NCI-H226 (cell line): ENCODE data around the gene C1orf198.
"Not testable (repeated sequence)": the region's sequence is repeated elsewhere in the genome, so short reads cannot be mapped to it uniquely, and the experiment has no call there.

Experiments used
- DNase-seq: peaks from one replicate; pipeline ENCODE4 v3.0.0-alpha.2; 2015

Gene C1orf198

DNA sequence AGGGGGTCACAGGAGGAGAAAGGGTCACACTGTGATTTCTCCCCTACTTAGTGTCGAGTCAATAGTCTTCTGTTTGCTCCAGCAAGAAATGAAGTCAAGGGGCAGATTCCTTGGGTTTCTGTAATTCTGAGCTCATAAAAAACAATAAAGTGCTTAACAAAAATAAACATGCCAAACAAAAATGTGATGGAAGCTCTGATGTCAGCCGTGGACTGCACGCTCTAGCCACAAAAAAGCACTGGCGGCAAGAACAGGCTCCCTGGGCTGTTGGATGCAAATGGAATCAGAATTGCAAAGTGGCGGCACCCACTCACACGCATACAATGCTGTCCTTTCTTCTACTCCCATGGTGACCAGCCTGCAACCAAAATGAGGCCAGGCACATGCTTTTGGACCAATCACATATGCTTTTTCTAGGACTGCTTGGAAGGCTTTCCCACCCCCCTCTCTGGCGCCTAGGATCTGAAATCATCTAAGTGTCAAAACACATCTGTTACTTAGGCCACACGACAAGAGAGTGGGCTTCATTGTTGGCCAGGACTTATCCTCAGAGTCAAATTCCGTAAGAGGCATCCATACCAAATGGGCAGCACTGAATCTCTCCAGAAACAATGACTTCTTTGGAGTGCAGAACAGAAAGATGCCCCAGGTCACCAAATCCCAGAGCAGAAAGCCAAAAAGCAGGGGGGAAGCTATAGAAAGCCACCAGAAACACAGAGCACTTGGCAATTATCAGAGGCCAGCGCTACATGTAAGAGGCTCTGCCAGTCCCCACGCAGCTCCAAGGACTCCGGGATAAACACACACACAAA, 9.2 kb downstream of the C1orf198 start:
- no peak for DNase-seq

DNA sequence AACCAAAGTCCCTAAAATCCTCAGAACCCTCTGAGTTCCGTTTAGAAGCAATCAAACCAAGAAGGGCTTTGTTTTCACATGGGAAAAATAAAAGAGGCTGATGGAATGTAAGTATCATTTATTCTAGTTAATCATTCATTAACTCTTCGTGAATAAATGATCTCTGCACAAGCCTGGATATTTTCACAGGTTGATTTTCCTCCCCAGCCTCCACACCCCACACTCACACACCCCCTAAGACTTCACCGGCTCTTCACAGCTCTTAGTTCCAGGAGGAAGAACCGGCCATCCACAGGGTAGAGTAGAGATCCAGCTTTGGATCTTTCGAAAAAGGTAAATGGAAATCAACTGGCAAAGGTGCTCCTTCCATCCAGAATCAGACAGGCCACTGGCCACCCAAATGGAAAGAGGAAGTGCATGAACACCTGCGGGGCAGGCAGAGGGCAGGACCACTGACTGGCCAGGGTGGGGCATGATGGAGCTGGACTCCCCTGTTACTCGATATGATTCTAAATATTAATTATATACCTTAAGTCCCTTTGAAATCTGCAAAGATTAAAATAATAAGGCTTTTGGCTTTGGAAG, 10.0 kb downstream of the C1orf198 start:
- no peak for DNase-seq

DNA sequence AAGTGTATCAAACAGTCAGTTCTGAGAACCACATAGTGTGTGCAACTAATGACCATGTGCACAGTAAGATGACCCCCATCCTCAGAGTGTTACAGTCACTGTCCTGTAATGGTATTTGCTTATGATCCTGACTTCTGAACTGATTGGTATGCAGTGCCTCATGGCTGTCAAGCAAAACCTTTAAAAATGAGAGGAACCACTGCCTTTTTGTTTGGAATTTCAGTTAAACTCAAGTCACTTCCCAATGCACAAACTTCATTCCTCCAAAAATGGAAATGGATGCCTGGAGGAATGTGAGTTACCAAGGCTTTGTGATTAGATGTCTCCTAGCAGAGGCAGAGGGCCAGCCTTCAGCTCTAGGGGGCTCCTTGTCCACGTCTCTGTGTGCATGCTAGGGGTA, 10.5 kb downstream of the C1orf198 start:
- DNase-seq, result no peak

DNA sequence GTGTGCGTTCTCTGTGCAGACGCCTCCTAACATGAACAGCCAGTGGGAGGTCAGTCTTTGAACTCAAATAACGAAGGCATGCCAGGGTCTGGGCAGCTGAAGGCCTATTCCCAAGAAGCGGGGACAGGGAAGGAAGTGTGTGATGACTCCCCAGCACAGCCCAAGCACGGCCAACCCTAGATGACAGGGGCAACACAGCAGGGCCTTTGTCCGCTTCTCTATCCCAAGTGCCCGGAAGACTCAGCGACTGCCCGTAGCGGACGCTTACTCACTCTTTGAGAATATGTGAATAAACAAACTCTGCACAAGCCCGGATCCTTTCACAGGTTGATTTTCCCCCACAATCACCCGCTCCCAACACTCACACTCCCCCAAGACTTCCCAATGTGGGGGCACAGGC, 11.2 kb downstream of the C1orf198 start:
- DNase-seq, result no peak

DNA sequence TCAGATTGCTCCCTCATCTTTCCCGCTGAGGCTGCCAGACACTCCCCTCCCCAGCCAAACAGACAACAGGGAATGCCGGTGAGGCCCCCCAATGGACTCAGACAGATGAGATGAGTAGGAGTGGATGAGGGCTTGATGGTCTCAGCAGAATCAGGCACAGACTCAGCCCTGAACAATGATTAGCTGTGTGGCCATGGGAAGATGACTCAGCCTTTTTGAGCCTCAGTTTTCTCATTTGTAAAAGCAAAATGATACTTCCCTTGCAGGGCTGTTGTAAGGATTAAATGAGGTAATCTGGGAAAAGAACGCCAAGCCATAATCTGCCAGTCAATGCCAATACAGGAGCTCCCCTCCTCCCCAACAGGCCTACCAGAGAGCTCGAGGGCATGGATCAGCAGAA, 12.4 kb downstream of the C1orf198 start:
- DNase-seq, result no peak

DNA sequence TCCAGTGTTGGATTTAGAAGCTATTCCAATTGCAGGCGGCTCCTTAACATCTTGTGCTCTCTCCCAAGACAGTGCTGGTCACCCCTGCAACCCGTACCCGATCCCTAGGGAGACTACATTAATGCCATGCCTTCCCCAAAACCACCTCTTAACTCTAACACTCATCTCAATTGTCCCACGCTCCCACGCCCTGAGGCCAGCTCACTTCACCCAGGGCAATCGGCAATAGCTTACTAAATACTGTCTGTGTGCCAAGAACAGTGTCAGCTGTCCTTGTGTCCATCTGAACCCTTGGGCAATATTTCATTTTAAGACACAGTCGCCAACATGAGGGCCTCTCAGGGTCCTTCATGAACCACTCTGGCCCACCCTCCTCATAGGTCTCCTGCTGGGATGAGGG, 13.9 kb downstream of the C1orf198 start:
- DNase-seq, result no peak

DNA sequence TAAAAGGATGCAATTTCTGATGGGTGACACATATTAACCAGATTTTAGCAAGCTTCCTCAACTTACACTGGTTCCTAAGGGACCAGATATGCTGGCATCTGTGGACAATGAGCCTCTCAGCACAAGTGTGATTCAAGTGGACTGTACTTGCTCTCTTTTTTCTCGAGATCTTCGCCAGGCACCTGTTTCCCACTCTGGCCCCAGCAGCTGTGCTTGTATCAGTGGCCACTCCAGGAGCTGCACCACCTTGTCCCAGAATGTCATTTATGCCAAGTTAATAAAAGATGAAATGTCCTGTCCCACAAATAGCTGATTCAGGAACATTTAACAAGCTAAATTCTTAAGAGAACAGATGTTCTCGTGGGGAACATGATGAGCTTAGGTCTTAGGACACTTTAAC, 14.6 kb downstream of the C1orf198 start:
- DNase-seq, result no peak

DNA sequence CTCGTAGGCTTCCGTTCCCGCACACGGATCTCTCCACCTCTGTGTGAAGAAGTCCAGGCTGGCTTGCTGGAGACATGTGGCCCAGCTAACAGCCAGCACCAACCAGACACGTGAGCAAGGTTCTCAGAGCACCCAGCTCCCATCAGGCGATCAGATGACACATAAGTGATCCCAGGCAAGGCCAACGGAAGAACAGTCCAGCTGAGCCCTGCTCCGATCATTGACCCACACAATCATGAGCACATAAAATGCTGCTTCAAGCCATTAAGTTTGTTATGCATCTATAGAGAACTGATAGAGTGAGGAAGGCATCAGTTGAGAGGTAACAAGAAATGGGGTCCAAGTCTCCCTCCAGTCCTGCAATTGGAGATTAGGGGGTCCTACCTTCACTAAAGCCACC, 15.4 kb downstream of the C1orf198 start:
- DNase-seq, result no peak

DNA sequence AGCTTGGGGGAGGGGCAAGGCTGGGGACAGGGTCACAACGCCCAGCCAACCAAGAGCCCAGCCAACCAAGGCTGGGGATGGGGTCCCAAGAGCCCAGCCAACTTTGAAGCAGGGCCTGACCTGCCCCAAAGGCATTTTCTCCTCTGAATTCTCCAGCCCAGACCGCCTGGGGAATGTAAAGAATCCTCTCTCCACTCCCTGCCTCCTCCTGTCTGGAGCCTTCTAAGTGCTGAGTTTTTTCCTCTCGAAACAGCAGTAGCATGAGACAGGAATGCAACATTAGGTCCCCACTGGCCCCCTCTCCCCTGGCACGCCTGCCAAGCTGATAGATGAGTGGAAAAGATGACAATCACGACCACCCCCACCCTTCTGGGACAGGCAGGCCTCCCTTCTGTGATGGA, 17.0 kb downstream of the C1orf198 start:
- peak; percentile 23 for DNase-seq

DNA sequence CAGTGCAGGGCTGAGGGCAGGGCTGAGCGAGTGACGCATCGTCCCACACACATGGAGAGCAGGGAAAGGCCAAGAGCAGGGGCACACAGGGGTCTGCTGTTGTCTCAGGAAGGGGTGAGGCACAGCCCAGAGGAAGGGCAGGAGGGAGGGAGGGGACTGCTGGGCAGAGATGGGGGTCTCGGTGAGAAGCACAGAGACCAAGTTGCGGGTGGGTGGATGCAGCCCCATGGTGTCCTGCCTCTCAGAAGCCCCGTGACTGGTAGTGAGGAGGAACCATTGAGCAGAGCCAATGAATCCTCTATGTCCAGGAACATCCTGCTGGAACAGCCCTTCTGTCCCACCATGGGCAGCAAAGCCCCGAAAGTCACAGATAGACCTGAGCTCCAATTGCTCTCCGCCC, 17.8 kb downstream of the C1orf198 start:
- no peak for DNase-seq

DNA sequence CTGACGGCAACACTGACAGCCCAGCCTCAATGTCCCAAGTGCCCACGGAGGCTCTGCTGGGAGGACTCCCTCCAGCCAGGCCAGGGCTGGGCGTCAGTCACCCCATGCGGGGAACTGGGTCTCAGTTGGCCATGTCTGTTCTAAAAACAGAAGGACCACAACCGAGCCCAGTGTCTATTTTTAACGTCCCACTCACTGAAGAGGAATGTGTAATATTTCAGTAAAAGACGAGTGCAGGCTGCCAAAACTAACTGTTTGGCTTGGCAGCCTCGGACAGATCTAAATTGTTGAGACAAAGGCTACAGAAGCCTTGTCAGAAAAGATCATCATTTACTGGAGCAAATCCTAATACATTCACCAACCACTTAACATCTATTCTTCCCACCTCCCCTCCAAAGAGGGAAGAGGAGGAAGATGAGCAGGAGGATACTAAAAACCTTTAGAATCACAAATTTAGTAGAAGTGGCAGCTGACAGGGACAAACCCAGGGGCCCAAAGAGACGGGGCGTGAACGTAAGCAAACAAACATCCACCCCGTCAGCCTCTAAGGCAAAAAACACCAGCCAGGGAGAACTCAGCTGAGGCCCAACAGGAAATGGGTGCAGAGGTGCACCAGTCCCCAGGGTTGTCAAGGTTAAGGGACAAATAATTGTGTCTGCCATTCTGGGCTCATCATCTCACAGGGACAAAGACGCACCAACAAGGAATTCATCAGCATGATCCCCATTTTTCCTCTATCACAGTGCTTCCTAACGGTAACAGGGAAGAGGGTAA, 18.7 kb downstream of the C1orf198 start:
- peak; percentile 40 for DNase-seq

DNA sequence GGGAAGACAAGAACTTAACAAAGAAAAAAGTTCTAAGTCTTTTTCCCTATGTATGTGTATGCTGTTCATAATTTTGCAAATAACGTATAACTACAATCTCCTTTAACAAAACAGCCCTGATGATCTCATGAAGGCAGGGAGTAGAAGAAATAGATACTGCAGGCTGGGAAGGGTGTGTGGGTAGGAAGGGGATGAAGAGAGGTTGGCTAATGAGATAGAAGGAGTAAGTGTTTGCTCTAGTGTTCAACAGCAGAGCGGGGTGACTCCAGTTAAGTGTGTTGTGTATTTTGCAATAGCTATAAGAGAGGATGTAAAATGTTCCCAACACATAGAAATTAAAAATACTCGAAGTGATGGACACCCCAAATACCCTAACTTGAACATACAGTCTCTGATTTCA, 20.1 kb downstream of the C1orf198 start:
- DNase-seq, result no peak

DNA sequence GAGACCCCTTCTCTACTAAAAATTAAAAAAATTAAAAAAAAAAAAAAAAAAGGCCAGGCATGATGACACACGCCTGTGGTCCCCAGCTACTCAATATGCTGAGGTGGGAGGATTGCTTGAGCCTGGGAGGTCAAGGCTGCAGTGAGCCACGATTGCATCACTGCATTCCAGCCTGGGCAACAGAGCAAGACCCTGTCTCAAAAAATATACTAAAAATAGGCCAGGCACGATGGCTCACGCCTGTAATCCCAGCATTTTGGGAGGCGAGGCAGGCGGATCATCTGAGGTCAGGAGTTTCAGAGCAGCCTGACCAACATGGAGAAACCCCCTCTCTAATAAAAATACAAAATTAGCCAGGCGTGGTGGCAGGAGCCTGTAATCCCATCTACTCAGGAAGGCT, 23.1 kb downstream of the C1orf198 start:
- not testable (repeated sequence) for DNase-seq

DNA sequence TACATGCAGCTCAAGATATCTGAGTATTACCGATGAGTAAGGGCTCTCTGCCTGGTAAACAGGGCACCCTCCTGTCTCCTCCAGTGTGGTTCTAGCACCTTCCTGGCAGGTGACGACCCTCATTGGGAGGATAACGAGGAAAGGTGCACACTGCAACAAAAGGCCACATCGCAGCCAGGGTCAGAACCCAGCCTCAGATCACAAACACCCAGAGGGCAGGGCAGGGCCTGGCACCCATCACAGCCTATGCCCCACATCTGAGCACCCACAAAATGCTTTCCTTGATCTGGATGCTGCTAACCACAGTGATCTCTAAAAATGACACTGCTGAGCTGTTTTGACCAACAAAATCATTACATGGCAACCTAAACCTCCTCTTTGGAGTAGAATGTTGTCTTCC, 23.8 kb downstream of the C1orf198 start:
- no peak for DNase-seq

DNA sequence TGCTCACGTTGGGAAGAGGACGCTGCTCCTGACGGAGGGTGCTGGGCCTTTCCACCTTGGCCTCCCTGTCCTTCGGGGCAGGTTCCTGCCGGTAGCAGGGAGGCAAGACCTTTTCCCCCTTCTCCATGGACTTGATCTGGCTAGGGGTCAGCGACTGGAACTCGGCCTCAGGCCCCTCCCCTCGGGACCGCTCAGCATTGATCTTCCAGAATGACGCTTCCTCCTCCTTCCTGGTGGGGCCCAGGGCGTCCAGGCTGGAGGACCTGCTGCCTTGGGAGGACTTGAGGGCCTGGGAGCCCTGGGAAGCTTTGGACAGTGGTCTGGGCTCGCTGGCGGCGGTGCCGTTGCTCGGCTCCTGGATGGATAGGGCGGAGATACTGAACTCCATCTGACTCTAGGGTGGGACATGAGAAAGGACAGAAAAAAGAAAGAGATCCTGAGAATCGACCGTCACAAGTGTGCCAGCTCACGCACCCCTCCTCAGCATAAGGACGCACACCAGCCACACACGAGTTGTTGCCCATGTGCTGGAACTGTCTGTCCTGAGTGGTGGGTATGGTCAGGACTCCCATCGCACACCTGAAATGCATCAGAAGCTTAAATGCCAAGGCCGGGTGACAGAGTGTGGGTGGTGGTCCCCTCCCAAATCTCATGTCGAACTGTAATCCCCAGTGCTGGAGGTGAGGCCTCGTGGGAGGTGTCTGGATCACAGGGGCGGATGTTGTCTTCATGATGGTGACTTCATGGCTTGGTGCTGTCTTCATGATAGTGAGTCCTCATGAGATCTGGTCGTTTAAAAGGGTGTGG, 24.6 kb downstream of the C1orf198 start:
- DNase-seq, result no peak

DNA sequence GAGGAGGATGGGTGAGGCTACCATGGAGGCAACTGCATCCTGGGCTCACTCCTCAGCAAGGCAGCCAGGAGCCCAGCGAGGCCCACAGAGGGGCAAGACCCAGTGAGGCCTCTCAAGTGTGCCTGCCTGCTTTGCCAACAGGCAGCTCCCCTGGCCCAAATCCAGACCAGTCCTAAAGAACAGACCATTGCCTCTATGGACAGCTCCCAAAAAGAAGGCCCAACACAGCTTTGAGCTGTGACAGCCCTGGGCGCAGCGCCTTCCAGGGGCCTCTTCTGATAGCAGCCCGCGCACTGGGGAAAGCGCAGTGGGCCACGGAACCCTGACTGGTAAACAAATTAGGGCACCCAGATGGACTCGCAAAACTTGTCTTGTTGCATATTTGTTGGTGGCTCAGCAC, 25.5 kb downstream of the C1orf198 start:
- DNase-seq, result no peak

DNA sequence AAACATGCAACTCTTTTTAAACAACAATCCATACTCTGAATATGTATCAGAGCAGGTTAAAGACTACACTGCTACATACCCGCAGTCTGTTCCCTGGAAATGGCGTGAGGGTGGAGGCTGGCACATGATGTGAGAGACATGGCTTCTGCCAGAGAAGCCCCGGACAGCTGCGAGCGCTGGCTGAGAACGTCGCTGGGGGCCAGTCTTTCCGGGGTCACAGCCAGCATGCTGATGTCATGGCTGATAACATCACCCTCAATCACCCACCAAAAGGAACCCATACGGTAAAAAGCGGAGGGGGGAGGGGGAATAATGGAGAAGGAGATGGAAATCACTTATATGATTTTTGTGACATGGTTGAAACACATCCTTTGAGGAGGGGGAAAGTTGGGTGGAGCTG, 29.1 kb downstream of the C1orf198 start:
- no peak for DNase-seq

DNA sequence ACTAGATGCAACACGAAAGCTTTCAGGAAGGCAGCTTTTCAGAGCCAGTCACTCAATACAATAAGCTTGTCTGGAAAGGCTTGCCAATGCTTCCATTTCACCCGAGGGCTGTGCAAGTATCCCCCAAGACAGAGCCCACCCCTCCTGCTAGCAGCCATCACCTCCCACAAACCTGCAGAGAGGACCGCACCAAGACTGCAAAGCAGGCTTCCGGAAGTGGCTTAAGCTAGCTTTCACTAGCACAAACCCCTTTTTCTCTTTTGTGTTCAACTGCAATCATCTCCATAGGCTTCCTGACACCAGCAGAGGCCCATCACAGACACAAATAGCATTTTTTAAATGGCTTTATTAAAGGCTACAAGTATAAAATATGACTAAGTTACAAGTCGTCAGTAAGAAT, 31.5 kb downstream of the C1orf198 start:
- DNase-seq, result no peak

DNA sequence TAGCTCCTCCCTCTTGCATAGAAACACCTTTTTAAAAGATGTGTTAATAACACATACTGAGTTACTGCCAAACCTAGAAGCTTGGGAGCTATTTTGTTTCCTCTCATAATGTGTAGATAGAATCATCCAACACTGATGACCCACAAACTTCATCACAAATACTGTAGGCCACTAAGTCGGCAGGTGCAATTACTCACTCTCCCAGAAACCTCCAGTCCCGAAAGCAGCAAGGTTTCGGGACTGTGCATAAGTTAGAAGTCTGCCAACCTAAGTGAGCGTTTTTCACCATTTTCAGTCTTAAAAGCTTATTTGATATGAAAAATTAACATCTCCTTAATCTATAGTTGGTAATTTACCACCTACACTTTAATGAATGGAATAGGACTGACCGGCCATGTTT, 32.0 kb downstream of the C1orf198 start:
- DNase-seq, result no peak

DNA sequence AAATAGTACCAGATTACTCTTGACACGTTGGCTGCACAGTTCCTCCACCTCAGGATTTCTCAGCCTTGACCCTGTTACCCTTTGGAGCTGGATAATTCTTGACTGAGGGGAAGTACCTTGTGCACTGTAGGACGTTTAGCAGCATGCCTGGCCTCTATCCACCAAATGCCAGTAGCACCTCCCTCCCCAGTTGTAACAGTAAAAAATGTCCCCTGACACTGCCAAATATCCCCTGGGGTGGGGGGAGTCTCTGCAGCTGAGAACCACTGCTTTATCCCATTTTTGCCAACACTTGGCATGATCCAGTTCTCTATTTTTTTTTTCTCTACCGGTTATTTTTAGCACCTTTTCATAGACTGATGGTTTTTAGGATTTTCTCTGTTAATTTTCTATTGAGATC, 34.0 kb downstream of the C1orf198 start:
- DNase-seq, result no peak

DNA sequence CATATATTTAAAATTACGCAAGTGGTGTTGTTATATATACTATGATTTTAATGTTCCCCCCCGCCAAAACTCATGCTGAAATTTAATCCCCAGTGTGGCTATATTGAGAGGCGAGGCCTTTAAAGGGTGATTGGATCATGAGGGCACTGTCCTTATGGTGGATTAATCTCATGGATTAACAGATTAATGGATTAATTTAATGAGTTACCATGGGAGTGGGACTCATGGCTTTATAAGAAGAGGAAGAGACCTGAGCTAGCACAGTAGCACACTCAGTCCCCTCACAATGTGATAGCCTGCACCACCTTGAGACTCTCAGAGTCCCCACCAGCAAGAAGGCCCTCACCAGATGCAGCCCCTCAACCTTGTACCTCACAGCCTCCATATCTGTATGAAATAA, 34.8 kb downstream of the C1orf198 start:
- DNase-seq, result no peak

DNA sequence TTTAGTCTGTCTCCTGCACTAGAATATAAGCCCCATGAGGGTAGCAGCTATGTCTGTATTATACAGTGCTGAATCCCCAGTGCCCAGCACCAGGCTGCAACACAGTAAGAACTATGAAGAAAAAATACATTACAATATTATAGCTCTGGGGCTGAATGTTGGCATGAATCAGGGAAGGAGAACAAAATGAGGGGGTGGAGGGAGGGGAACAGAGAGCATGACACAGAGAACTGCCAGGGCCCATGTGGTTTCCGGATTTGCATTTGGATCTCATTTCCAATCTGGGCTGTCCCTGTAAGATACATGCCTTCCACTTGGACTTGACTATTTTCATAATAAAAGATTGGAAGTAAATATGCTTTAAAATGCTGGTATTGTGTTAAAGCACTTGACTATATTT, 35.8 kb downstream of the C1orf198 start:
- no peak for DNase-seq

DNA sequence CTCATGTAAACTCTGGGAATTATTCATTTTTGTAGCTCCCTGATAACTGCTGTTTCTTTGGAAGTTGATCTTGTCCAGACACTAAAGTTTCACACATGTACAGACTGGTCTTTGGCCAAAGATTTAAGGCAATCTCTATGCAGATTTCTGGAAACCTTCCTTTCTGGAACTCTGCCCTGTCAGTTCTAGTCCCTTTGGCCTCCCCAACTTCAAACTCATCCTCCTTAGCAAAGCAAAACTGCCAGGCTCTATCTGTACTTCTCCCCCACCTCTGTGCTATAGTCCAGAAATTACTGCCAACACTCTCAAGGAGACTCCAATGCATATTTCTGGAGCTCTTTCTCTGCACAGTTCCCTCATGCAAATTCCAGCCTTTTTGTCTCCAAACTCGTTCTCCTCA, 36.5 kb downstream of the C1orf198 start:
- no peak for DNase-seq
